ENCODE data around the gene PCBP3. TPM values are rescaled to one million over a fixed set of nuclear protein-coding genes. Genes with fewer than 3 reads are reported as not detected.

The PCBP3 gene
- polyA plus RNA-seq, 1 experiment, result 1.6 TPM

GRCh38 chr21:45874716-45875415 is 231.3 kb downstream of the PCBP3 start:
- CTCF ChIA-PET, result interaction anchor here (0.6 kb wide), 1 partner anchor 99 kb away, joined by 8 read pairs; no protein-coding TSS in a partner anchor
- peak; percentile 95 for DNase-seq (ENCODE audit: low read depth, low spot score)
- no peaks in the 10 kb centered on the region for H3K27me3 ChIP-seq (ENCODE audit: control insufficient read depth, insufficient read depth, low read length)
- POLR2A ChIA-PET, result interaction anchor here (0.6 to 1.3 kb wide), 4 partner anchors 37 to 468 kb away, joined by 3 to 8 read pairs (median 5); no protein-coding TSS in a partner anchor
- peaks cover 17% of the 10 kb centered on the region; the same call in 1 of the 2 replicates for H3K9me3 ChIP-seq (ENCODE audit: control insufficient read depth, insufficient read depth, low read length)
- TF ChIP-seq CTCF (IDR thresholded peaks at IDR 0.05; ENCODE audit: low read depth, low read length), result no peak
- H3K27ac ChIP-seq (ENCODE audit: low read depth, low read length), result peak overlapping the region; percentile 99
- H3K4me3 ChIP-seq (ENCODE audit: low read depth, low read length), result peak overlapping the region; percentile 48

- TF ChIP-seq CTCF (IDR thresholded peaks at IDR 0.05; ENCODE audit: low read depth, low read length), result no peak
- ChIA-PET CTCF (interaction anchor here (0.6 kb wide), 1 partner anchor 98 kb away, joined by 8 read pairs; no protein-coding TSS in a partner anchor), POLR2A (interaction anchor here (0.9 to 1.3 kb wide), 2 partner anchors 46 to 469 kb away, joined by 3 to 6 read pairs; no protein-coding TSS in a partner anchor)
- Histone ChIP-seq H3K4me3 (ENCODE audit: low read depth, low read length) (no peak overlapping the region), H3K9me3 (ENCODE audit: control insufficient read depth, insufficient read depth, low read length) (peaks cover 17% of the 10 kb centered on the region; the same call in 1 of the 2 replicates), H3K27me3 (ENCODE audit: control insufficient read depth, insufficient read depth, low read length) (no peaks in the 10 kb centered on the region), H3K27ac (ENCODE audit: low read depth, low read length) (peak overlapping the region; percentile 98)
- no peak for DNase-seq (ENCODE audit: low read depth, low spot score)
Observed at GRCh38 chr21:45875416-45875760, 231.9 kb downstream of the PCBP3 start.

- no peak for DNase-seq (ENCODE audit: low read depth, low spot score)
- H3K27ac ChIP-seq (ENCODE audit: low read depth, low read length), result peak overlapping the region; percentile 98
- TF ChIP-seq CTCF (IDR thresholded peaks at IDR 0.05; ENCODE audit: low read depth, low read length), result no peak
- ChIA-PET POLR2A (no interaction called here), CTCF (no interaction called here)
- H3K4me3 ChIP-seq (ENCODE audit: low read depth, low read length), result no peak overlapping the region
- H3K9me3 ChIP-seq (ENCODE audit: control insufficient read depth, insufficient read depth, low read length), result peaks cover 17% of the 10 kb centered on the region; the same call in 1 of the 2 replicates
- no peaks in the 10 kb centered on the region for H3K27me3 ChIP-seq (ENCODE audit: control insufficient read depth, insufficient read depth, low read length)
Observed at GRCh38 chr21:45875881-45876280, 232.4 kb downstream of the PCBP3 start.

- CTCF ChIA-PET, result no interaction called here
- Histone ChIP-seq H3K27ac (ENCODE audit: low read depth, low read length) (peak overlapping the region; percentile 98), H3K9me3 (ENCODE audit: control insufficient read depth, insufficient read depth, low read length) (peaks cover 17% of the 10 kb centered on the region; the same call in 1 of the 2 replicates), H3K4me3 (ENCODE audit: low read depth, low read length) (no peak overlapping the region), H3K27me3 (ENCODE audit: control insufficient read depth, insufficient read depth, low read length) (no peaks in the 10 kb centered on the region)
- DNase-seq (ENCODE audit: low read depth, low spot score), result no peak
- no peak for TF ChIP-seq CTCF (IDR thresholded peaks at IDR 0.05; ENCODE audit: low read depth, low read length)
- POLR2A ChIA-PET, result interaction anchor here (0.5 kb wide), 1 partner anchor 589 kb away, joined by 3 read pairs; the partner anchor contains the start of gene POFUT2
Observed at GRCh38 chr21:45876381-45877170, 233.1 kb downstream of the PCBP3 start.

GRCh38 chr21:45877171-45877438 is 233.6 kb downstream of the PCBP3 start:
- no peak for TF ChIP-seq CTCF (IDR thresholded peaks at IDR 0.05; ENCODE audit: low read depth, low read length)
- no peak for DNase-seq (ENCODE audit: low read depth, low spot score)
- no peak overlapping the region for H3K27ac ChIP-seq (ENCODE audit: low read depth, low read length)
- peaks cover 14% of the 10 kb centered on the region; the same call in 1 of the 2 replicates for H3K9me3 ChIP-seq (ENCODE audit: control insufficient read depth, insufficient read depth, low read length)
- POLR2A ChIA-PET, result interaction anchor here (0.5 kb wide), 1 partner anchor 589 kb away, joined by 3 read pairs; the partner anchor contains the start of gene POFUT2
- CTCF ChIA-PET, result no interaction called here
- no peaks in the 10 kb centered on the region for H3K27me3 ChIP-seq (ENCODE audit: control insufficient read depth, insufficient read depth, low read length)
- H3K4me3 ChIP-seq (ENCODE audit: low read depth, low read length), result no peak overlapping the region
